ENCODE results near the gene INPP5E.

GRCh38 chr9:136403915-136404800 is 35.5 kb downstream of the INPP5E start:
- TF ChIP-seq CTCF (conservative IDR thresholded peaks at IDR 0.05; ENCODE audit: low read length) (no peak), EZH2phosphoT487 (IDR thresholded peaks at IDR 0.05; ENCODE audit: borderline replicate concordance, low read depth, low read length) (no peak)

Data from OCI-LY7 (cell line).